Measurements from ENCODE around the gene ZNF407. TPM values are rescaled to one million over a fixed set of nuclear protein-coding genes. Genes with fewer than 3 reads are reported as not detected.

The ZNF407 gene
- total RNA-seq, 1 donor from 2014 or later: 9.0 TPM

- no peak overlapping the region for H3K27ac Mint-ChIP-seq
- TF ChIP-seq CTCF (IDR thresholded peaks at IDR 0.05): no peak
- TF ChIP-seq EZH2phosphoT487 (IDR thresholded peaks at IDR 0.05): no peak
- TF ChIP-seq EZH2 (IDR thresholded peaks at IDR 0.05): no peak
- H3K27ac ChIP-seq: no peak overlapping the region
- no peak for DNase-seq (ENCODE audit: low spot score)
- peaks cover 7% of the 10 kb centered on the region for H3K9me3 Mint-ChIP-seq
- no peaks in the 10 kb centered on the region for H3K36me3 ChIP-seq
- H3K4me2 ChIP-seq: no peak overlapping the region
- no peaks in the 10 kb centered on the region for H3K9me3 ChIP-seq (ENCODE audit: low read depth)
- no peaks in the 10 kb centered on the region for H4K20me1 ChIP-seq (ENCODE audit: low read depth)
- H3K36me3 Mint-ChIP-seq: no peaks in the 10 kb centered on the region
- H3K4me1 ChIP-seq: no peaks in the 10 kb centered on the region
- no peaks in the 10 kb centered on the region for H3K79me2 ChIP-seq (ENCODE audit: low read depth)
- peaks cover 2% of the 10 kb centered on the region for H3K4me1 Mint-ChIP-seq
- no peak overlapping the region for H3K4me3 Mint-ChIP-seq
- no peaks in the 10 kb centered on the region for H3F3A ChIP-seq (ENCODE audit: low read depth)
- peaks cover 3% of the 10 kb centered on the region for H3K27me3 Mint-ChIP-seq (ENCODE audit: insufficient read depth, low read depth)
- no peak overlapping the region for H3K9ac ChIP-seq
- H2AFZ ChIP-seq (replicated peaks): no peak overlapping the region
- H3K27me3 ChIP-seq: no peaks in the 10 kb centered on the region
- H3K4me3 ChIP-seq: no peak overlapping the region
Measured at GRCh38 chr18:75063196-75063595, 465.5 kb downstream of the ZNF407 start.

- H3K36me3 ChIP-seq: no peaks in the 10 kb centered on the region
- no peaks in the 10 kb centered on the region for H3K36me3 Mint-ChIP-seq
- H3K27me3 Mint-ChIP-seq (ENCODE audit: insufficient read depth, low read depth): peaks cover 3% of the 10 kb centered on the region
- no peaks in the 10 kb centered on the region for H3K4me1 Mint-ChIP-seq
- H3K4me3 ChIP-seq: no peak overlapping the region
- peaks cover 7% of the 10 kb centered on the region for H3K9me3 Mint-ChIP-seq
- TF ChIP-seq CTCF (IDR thresholded peaks at IDR 0.05) (no peak), EZH2phosphoT487 (IDR thresholded peaks at IDR 0.05) (no peak), EZH2 (IDR thresholded peaks at IDR 0.05) (no peak)
- H3K79me2 ChIP-seq (ENCODE audit: low read depth): no peaks in the 10 kb centered on the region
- no peaks in the 10 kb centered on the region for H4K20me1 ChIP-seq (ENCODE audit: low read depth)
- no peak overlapping the region for H3K27ac Mint-ChIP-seq
- H3K27ac ChIP-seq: no peak overlapping the region
- no peaks in the 10 kb centered on the region for H3F3A ChIP-seq (ENCODE audit: low read depth)
- no peaks in the 10 kb centered on the region for H3K9me3 ChIP-seq (ENCODE audit: low read depth)
- no peak overlapping the region for H2AFZ ChIP-seq (replicated peaks)
- H3K9ac ChIP-seq: no peak overlapping the region
- H3K4me1 ChIP-seq: no peaks in the 10 kb centered on the region
- H3K27me3 ChIP-seq: no peaks in the 10 kb centered on the region
- H3K4me3 Mint-ChIP-seq: no peak overlapping the region
- no peak for DNase-seq (ENCODE audit: low spot score)
- H3K4me2 ChIP-seq: no peak overlapping the region
Measured at GRCh38 chr18:75063615-75064512, 466.2 kb downstream of the ZNF407 start.

GRCh38 chr18:75064513-75064905 is 466.8 kb downstream of the ZNF407 start:
- H3K27me3 Mint-ChIP-seq (ENCODE audit: insufficient read depth, low read depth): peaks cover 3% of the 10 kb centered on the region
- peaks cover 7% of the 10 kb centered on the region for H3K9me3 Mint-ChIP-seq

More at GRCh38 chr18:75064513-75064905, 466.8 kb downstream of the ZNF407 start:
- no peaks in the 10 kb centered on the region for H3K79me2 ChIP-seq (ENCODE audit: low read depth)
- no peak overlapping the region for H3K4me2 ChIP-seq
- H3K27me3 ChIP-seq: no peaks in the 10 kb centered on the region
- no peaks in the 10 kb centered on the region for H4K20me1 ChIP-seq (ENCODE audit: low read depth)
- Mint-ChIP-seq H3K4me1 (no peaks in the 10 kb centered on the region), H3K27ac (no peak overlapping the region), H3K4me3 (no peak overlapping the region), H3K36me3 (no peaks in the 10 kb centered on the region)
- H3K27ac ChIP-seq: no peak overlapping the region
- no peak overlapping the region for H3K4me3 ChIP-seq
- no peak overlapping the region for H2AFZ ChIP-seq (replicated peaks)
- H3K4me1 ChIP-seq: no peaks in the 10 kb centered on the region
- H3K9me3 ChIP-seq (ENCODE audit: low read depth): no peaks in the 10 kb centered on the region
- no peak for DNase-seq (ENCODE audit: low spot score)
- no peaks in the 10 kb centered on the region for H3K36me3 ChIP-seq
- H3F3A ChIP-seq (ENCODE audit: low read depth): no peaks in the 10 kb centered on the region
- TF ChIP-seq EZH2 (IDR thresholded peaks at IDR 0.05) (no peak), EZH2phosphoT487 (IDR thresholded peaks at IDR 0.05) (no peak), CTCF (IDR thresholded peaks at IDR 0.05) (no peak)
- no peak overlapping the region for H3K9ac ChIP-seq

Measured in neural progenitor cell (in vitro differentiated cells).